ENCODE measurements around the gene DNAJC17.

Gene DNAJC17

GRCh38 chr15:40764629-40765103, 42.6 kb downstream of the DNAJC17 start:
- no peak for TF ChIP-seq CTCF (IDR thresholded peaks at IDR 0.05)
- Histone ChIP-seq H3K27ac (peak overlapping the region; percentile 87 to 89), H3K27me3 (no peaks in the 10 kb centered on the region), H3K4me1 (peaks cover 0 to 58% (median 27%) of the 10 kb centered on the region in 4 donors), H3K9me3 (no peaks in the 10 kb centered on the region), H3K36me3 (peaks cover 0 to 24% (median 5%) of the 10 kb centered on the region in 3 donors), H3K4me3 (peak overlapping the region; percentile 62 to 69)
- DNase-seq = no peak
- intact Hi-C loops (cut with DNase I; ENCODE audit: low total_unique reads) = loop anchor here (5.0 kb wide), 1 partner anchor 128 kb away; the partner anchor contains the start of gene VPS18

DNA sequence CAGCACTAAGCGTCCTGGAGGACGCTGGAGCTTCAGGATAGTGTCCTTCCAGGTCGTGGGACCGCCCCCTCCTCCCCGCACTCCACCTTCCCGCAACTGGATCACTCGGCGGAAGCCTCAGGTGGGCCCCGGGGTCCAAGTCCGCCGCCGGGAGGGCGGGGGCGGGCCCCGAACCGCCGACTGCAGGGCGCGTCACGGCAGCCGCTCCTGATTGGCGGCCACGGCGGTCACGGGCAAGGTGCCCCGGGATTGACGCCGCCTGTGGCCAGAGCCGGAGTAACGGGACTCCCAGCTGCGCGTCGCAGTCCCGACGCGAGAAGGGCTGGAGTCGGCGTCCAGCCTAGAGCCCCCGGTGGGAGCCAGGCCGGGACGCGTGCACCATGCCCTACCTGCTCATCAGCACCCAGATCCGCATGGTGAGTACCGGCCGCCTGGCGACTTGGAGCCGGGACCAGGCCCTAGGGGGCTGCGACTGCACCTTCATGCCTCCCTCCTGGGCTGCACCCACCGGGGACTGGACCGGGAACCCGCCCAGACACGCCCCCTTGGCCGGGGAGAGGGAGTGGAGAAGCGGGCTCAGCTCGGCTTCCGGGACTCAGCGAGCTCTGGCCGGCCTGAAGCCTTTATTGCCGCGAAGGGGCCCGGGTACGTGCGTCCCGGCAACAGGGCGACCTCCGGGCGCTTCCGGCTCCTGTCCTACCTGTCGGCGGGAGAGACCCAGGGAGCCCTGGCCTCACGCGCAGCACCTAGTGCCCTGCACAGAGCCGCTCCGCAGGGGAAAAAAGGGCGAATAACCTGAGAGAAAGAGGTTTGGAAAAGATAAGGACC, 43.3 kb downstream of the DNAJC17 start, which contains the start of gene GCHFR:
TSS of gene GCHFR (plus strand) at position 268 of the 828 bp plus-strand sequence. CDS start at position 381, 113 bp downstream.
- intact Hi-C loops (cut with DNase I; ENCODE audit: low total_unique reads) = no loop called here
- Histone ChIP-seq H3K27ac (peak within 1 kb of the TSS; percentile 87 to 89), H3K4me1 (peaks cover 0 to 53% (median 27%) of the 10 kb centered on the region in 4 donors), H3K9me3 (no peaks in the 10 kb centered on the region), H3K27me3 (no peaks in the 10 kb centered on the region), H3K4me3 (peak within 1 kb of the TSS; percentile 62 to 69), H3K36me3 (peaks cover 0 to 21% (median 5%) of the 10 kb centered on the region in 3 donors)
- peak; percentile 47 to 66 for TF ChIP-seq CTCF (IDR thresholded peaks at IDR 0.05)
- DNase-seq = peak; percentile 82 to 91

DNA sequence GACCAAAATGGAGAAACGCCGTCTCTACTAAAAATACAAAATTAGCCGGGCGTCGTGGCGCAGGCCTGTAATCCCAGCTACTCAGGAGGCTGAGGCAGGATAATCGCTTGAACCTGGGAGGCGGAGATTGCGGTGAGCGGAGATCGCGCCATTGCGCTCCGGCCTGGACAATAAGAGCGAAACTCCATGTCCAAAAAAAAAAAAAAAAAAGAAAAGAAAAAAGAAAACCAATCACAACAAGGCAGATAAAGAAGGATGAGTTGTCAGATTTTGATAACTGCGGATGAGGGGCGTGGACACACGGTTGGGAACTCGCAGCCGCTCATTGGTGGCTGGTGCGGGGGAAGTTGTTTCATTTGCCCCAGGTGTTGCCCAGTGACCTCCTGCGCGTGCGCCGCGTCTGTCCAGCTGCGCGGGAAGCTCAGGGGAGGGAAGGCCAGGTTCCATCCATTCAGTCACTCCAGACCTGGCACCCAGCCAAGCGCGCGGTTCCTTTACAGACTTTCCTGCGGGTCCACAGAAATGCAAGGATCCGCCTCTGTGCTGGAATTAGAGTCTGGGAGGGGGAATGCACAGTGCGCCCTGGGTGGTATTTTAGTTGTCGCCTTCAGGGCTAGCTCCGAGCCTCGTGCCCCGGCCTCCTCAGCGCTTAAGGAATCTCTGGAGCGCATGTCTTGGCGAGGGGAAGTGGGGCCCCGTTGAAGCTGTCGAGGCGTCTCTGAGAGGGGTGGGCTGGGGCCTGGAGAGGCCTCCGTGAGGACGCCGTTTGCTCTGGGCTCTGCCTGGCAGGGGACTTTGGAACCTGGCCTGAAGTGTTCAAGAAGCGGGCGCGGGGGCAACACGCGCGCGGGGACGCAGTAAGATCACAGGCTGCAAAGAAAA, 44.1 kb downstream of the DNAJC17 start:
- Histone ChIP-seq H3K27me3 (no peaks in the 10 kb centered on the region), H3K27ac (peak overlapping the region; percentile 87 to 89), H3K9me3 (no peaks in the 10 kb centered on the region), H3K4me3 (peak overlapping the region; percentile 62 to 69), H3K4me1 (peaks cover 0 to 47% (median 27%) of the 10 kb centered on the region in 4 donors), H3K36me3 (peaks cover 0 to 14% (median 5%) of the 10 kb centered on the region in 3 donors)
- no peak for TF ChIP-seq CTCF (IDR thresholded peaks at IDR 0.05)
- DNase-seq = peak; percentile 62 to 82
- intact Hi-C loops (cut with DNase I; ENCODE audit: low total_unique reads) = no loop called here

- Histone ChIP-seq H3K27me3 (no peaks in the 10 kb centered on the region), H3K27ac (no peak overlapping the region), H3K4me3 (no peak overlapping the region), H3K36me3 (no peaks in the 10 kb centered on the region), H3K4me1 (peaks cover 0 to 29% (median 10%) of the 10 kb centered on the region in 4 donors), H3K9me3 (no peaks in the 10 kb centered on the region)
- intact Hi-C loops (cut with DNase I; ENCODE audit: low total_unique reads) = no loop called here
- DNase-seq = no peak
- TF ChIP-seq CTCF (IDR thresholded peaks at IDR 0.05) = no peak
Measured at GRCh38 chr15:40759961-40760360, 47.3 kb downstream of the DNAJC17 start.

- no peak for DNase-seq
- Histone ChIP-seq H3K36me3 (peaks cover 0 to 13% (median 1%) of the 10 kb centered on the region in 3 donors), H3K4me1 (peaks cover 0 to 23% (median 13%) of the 10 kb centered on the region in 4 donors), H3K27ac (no peak overlapping the region), H3K4me3 (no peak overlapping the region), H3K9me3 (no peaks in the 10 kb centered on the region), H3K27me3 (no peaks in the 10 kb centered on the region)
- TF ChIP-seq CTCF (IDR thresholded peaks at IDR 0.05) = no peak
- intact Hi-C loops (cut with DNase I; ENCODE audit: low total_unique reads) = no loop called here
Measured at GRCh38 chr15:40756938-40757337, 50.3 kb downstream of the DNAJC17 start.

Measured in tibial artery (tissue), 4 donors.